ENCODE measurements around the gene STK38.

DNA sequence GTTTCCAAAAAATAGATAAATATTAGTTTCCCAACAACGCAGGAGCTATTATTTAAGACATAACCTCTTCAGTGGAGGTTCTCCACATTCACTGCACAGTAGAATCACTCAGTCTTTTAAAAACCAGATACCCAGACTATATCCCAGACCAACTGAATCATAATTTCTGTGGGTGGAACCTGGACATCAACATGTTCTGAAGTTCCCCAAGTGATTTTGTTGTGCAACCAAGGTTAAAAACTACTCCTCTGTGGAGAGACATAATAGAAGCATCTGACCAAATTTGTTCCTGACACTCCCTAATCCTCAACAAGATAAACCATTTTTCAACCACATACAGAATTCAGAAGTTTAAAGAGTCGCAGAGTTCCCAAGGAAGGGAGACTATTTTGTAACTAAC, 42.3 kb downstream of the STK38 start:
- no peak for TF ChIP-seq EZH2 (IDR thresholded peaks at IDR 0.05)
- no peak for TF ChIP-seq POLR2AphosphoS5 (IDR thresholded peaks at IDR 0.05; ENCODE audit: borderline replicate concordance, low read depth, low read length)
- no peak for TF ChIP-seq FOXP2 (optimal IDR thresholded peaks at IDR 0.05; ENCODE audit: control extremely low read depth, extremely low read length, insufficient read depth)
